GM13977 (cell line): ENCODE measurements around the gene ALG12.

Experiments
- DNase-seq: peaks from one replicate; pipeline ENCODE4 v3.0.0; 2012; ENCODE audit warnings: low spot score
- in situ Hi-C: fragments of 300-500 bp; cut with MboI; formaldehyde crosslinking; loops from one replicate; pipeline ENCODE4 v1.12.0; 2022; ENCODE audit warnings: low sequenced_read_pairs, low pct_unique_long_range_greater_than_20kb, mixed read lengths, inconsistent platforms; ENCODE audit not compliant: unreplicated experiment
- TF ChIP-seq, protein P1 (sequence below): IDR thresholded peaks from 2 replicates; pipeline ENCODE4 v1.5.1; 2012; ENCODE audit warnings: mild to moderate bottlenecking, control low read depth; ENCODE audit not compliant: insufficient read depth; ENCODE audit errors: extremely low read depth, missing control alignments

ALG12 gene

GRCh38 chr22:49960159-49961004 is 42.1 kb upstream of the ALG12 start, which contains the start of gene PIM3:
Gene PIM3, plus strand, starts transcription at chr22:49960772. Its CDS starts 176 bp downstream, at chr22:49960948.
- TF ChIP-seq, protein P1, sequence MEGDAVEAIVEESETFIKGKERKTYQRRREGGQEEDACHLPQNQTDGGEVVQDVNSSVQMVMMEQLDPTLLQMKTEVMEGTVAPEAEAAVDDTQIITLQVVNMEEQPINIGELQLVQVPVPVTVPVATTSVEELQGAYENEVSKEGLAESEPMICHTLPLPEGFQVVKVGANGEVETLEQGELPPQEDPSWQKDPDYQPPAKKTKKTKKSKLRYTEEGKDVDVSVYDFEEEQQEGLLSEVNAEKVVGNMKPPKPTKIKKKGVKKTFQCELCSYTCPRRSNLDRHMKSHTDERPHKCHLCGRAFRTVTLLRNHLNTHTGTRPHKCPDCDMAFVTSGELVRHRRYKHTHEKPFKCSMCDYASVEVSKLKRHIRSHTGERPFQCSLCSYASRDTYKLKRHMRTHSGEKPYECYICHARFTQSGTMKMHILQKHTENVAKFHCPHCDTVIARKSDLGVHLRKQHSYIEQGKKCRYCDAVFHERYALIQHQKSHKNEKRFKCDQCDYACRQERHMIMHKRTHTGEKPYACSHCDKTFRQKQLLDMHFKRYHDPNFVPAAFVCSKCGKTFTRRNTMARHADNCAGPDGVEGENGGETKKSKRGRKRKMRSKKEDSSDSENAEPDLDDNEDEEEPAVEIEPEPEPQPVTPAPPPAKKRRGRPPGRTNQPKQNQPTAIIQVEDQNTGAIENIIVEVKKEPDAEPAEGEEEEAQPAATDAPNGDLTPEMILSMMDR = no peak
- in situ Hi-C loops = no loop called here
- peak; percentile 99 for DNase-seq

DNA sequence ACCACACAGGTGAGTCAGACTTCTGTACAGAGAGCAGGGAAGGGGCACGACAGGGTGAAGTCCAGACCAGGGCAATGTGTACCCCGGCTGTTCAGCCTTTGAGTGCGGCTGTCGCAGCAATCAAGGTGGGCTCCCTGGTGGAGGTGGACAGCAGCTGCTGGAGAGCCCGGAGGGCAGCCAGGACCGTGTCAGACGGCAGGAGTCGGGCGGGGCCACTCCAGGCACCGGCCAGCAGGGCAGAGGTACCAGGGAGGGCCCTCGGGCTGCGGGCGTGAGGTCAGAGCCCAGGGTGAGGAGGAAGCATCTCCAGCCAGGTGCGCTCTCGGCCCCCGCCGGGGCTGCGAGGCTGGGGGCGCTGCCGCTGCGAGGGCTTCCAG is 41.5 kb upstream of the ALG12 start:
- TF ChIP-seq, protein P1 = no peak
- DNase-seq = no peak
- in situ Hi-C loops = no loop called here

DNA sequence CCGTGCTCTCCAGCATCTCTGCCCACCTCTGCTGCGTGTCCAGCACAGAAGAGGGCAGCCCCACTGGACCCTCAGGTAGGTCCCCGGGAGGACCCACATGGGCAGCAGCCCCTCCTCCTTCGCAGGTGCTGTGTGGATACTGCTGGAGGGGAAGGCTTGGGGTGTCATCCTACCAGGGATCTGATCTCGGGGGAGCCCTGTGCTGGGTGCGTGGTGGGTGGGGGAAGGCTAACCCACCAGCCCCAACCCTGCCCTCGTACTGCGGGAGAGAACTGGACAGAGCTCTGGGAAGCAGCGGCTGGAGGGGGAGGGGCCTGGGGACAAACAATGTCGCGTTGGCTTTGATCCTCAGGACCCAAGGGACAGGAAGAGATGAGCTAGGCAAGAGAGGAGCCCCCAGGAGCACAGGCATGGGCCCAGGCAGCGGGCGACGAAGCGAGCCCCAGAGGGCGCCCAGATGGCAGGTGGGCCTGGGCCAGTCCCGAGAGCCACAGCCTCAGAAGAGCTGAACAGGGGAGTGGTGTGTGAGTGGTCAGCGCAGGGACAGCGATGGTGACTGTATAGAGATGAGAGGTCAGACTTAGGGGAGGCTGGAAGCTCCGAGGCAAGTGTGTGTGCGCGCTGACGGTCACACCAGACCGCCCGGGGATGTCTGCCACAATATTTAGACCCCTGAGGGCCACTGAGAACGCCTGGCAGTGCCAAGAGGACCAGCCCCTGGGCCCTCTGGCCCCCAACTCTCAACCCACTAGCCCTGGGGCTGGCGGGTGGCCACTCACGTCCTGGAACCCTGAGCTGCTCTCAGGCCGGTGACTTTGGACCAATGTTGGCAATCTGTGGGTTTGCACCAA is 40.9 kb upstream of the ALG12 start:
- in situ Hi-C loops = no loop called here
- TF ChIP-seq, protein P1 = no peak
- DNase-seq = no peak

- in situ Hi-C loops = no loop called here
- DNase-seq = no peak
- TF ChIP-seq, protein P1 = no peak
These were observed 40.2 kb upstream of the ALG12 start for GRCh38 chr22:49958366-49958921.

- in situ Hi-C loops = no loop called here
- DNase-seq = no peak
- TF ChIP-seq, protein P1 = no peak
These were observed 39.7 kb upstream of the ALG12 start for GRCh38 chr22:49957826-49958365.
